GM23338 (cell line): Measurements from ENCODE around the gene SOX12. TPM values are rescaled to one million over a fixed set of nuclear protein-coding genes. Genes with fewer than 3 reads are reported as not detected.
A peak's percentile ranks its signal among the peaks of the same experiment; 100 is the strongest.

Experiments
- ATAC-seq: fragments of 200-7000 bp; cut with Tn5 transposase; 3 replicates; pipeline ENCODE4 v1.9.1; 2020
- DNase-seq: peaks from one replicate; pipeline ENCODE4 v3.0.0-alpha.2; 2015; ENCODE audit warnings: low spot score
- H2AFZ ChIP-seq: fragments of 200-600 bp; sonication (generic); 2 replicates; pipeline ENCODE4 v1.8.0; 2016; ENCODE audit warnings: antibody characterized with exemption, mild to moderate bottlenecking, moderate library complexity
- H3F3A ChIP-seq: fragments of 200-600 bp; sonication (generic); replicated peaks from 2 replicates; pipeline ENCODE4 v1.8.0; 2017; ENCODE audit warnings: antibody characterized with exemption, mixed run types, low read depth
- H3K27ac ChIP-seq: fragments of 200-600 bp; sonication (generic); 2 replicates; pipeline ENCODE4 v1.6.1; 2016; ENCODE audit warnings: low read depth
- H3K27me3 ChIP-seq: fragments of 200-600 bp; sonication (generic); 2 replicates; pipeline ENCODE4 v1.8.0; 2016; ENCODE audit warnings: mild to moderate bottlenecking, mixed run types, moderate library complexity; ENCODE audit not compliant: insufficient read depth
- H3K36me3 ChIP-seq: fragments of 200-600 bp; sonication (generic); 2 replicates; pipeline ENCODE4 v1.8.0; 2016; ENCODE audit warnings: mild to moderate bottlenecking; ENCODE audit not compliant: insufficient read depth
- H3K4me1 ChIP-seq: fragments of 200-600 bp; sonication (generic); 2 replicates; pipeline ENCODE4 v1.8.0; 2016; ENCODE audit warnings: mild to moderate bottlenecking, moderate library complexity; ENCODE audit not compliant: insufficient read depth
- H3K4me2 ChIP-seq: fragments of 200-600 bp; sonication (generic); 2 replicates; pipeline ENCODE4 v1.7.1; 2017; ENCODE audit warnings: mixed run types
- H3K4me3 ChIP-seq: fragments of 200-600 bp; sonication (generic); 2 replicates; pipeline ENCODE4 v1.6.1; 2016; ENCODE audit warnings: mixed run types
- H3K79me2 ChIP-seq: fragments of 200-600 bp; sonication (generic); replicated peaks from 2 replicates; pipeline ENCODE4 v1.8.0; 2017; ENCODE audit warnings: mild to moderate bottlenecking; ENCODE audit not compliant: insufficient read depth
- H3K9me2 ChIP-seq: fragments of 200-600 bp; sonication (generic); 2 replicates; pipeline ENCODE4 v1.8.0; 2017; ENCODE audit not compliant: insufficient read depth
- H4K20me1 ChIP-seq: fragments of 200-600 bp; sonication (generic); replicated peaks from 2 replicates; pipeline ENCODE4 v1.8.0; 2017; ENCODE audit warnings: mild to moderate bottlenecking; ENCODE audit not compliant: insufficient read depth
- H3K27ac Mint-ChIP-seq: 2 replicates; pipeline ENCODE4 v1.8.0; 2020; ENCODE audit warnings: inconsistent platforms, mild to moderate bottlenecking, moderate library complexity, mixed read lengths
- H3K27me3 Mint-ChIP-seq: 3 replicates; pipeline ENCODE4 v1.8.0; 2022; ENCODE audit warnings: low read depth, mild to moderate bottlenecking, moderate library complexity, mixed read lengths, inconsistent platforms; ENCODE audit not compliant: insufficient read depth, poor library complexity
- H3K36me3 Mint-ChIP-seq: 3 replicates; pipeline ENCODE4 v1.8.0; 2021; ENCODE audit warnings: low read depth, mild to moderate bottlenecking, inconsistent platforms, moderate library complexity, mixed read lengths
- H3K4me1 Mint-ChIP-seq: 3 replicates; pipeline ENCODE4 v1.8.0; 2020; ENCODE audit warnings: mild to moderate bottlenecking, inconsistent platforms, mixed read lengths
- H3K4me3 Mint-ChIP-seq: 3 replicates; pipeline ENCODE4 v1.8.0; 2021; ENCODE audit warnings: moderate library complexity, mild to moderate bottlenecking, inconsistent platforms, mixed read lengths
- H3K9me3 Mint-ChIP-seq: 3 replicates; pipeline ENCODE4 v1.8.0; 2020; ENCODE audit warnings: moderate library complexity, mild to moderate bottlenecking, inconsistent platforms, mixed read lengths
- CREB1 ChIP-seq: fragments of 250-450 bp; sonication (Bioruptor Pico); IDR thresholded peaks from 2 replicates; pipeline ENCODE4 v1.5.0; 2020; ENCODE audit warnings: low read depth, mild to moderate bottlenecking, moderate library complexity
- EZH2 ChIP-seq: fragments of 200-600 bp; sonication (generic); IDR thresholded peaks from one replicate; pipeline ENCODE4 v1.8.0; 2017; ENCODE audit warnings: antibody characterized with exemption, mild to moderate bottlenecking, low read depth; ENCODE audit not compliant: unreplicated experiment
- EZH2phosphoT487 ChIP-seq: fragments of 200-600 bp; sonication (generic); IDR thresholded peaks from one replicate; pipeline ENCODE4 v1.8.1; 2018; ENCODE audit warnings: antibody characterized with exemption; ENCODE audit not compliant: unreplicated experiment
- JUNB ChIP-seq: IDR thresholded peaks from one replicate; pipeline ENCODE4 v1.6.1; 2016; ENCODE audit warnings: antibody characterized with exemption; ENCODE audit not compliant: unreplicated experiment
- NANOG ChIP-seq: IDR thresholded peaks from 2 replicates; pipeline ENCODE4 v1.6.1; 2016; ENCODE audit warnings: antibody characterized with exemption, borderline replicate concordance
- POLR2AphosphoS5 ChIP-seq: IDR thresholded peaks from 2 replicates; pipeline ENCODE4 v1.6.1; 2016; ENCODE audit warnings: antibody characterized with exemption, low read depth
- STAT1 ChIP-seq: IDR thresholded peaks from one replicate; pipeline ENCODE4 v1.6.1; 2016; ENCODE audit warnings: antibody characterized with exemption; ENCODE audit not compliant: unreplicated experiment
- ZNF114 ChIP-seq: fragments of 250-450 bp; sonication (Bioruptor Pico); IDR thresholded peaks from 2 replicates; pipeline ENCODE4 v1.5.0; 2020; ENCODE audit warnings: mild to moderate bottlenecking, moderate library complexity
- ZNF331 ChIP-seq: fragments of 250-450 bp; sonication (Bioruptor Pico); IDR thresholded peaks from 2 replicates; pipeline ENCODE4 v1.5.0; 2020; ENCODE audit warnings: low read depth, mild to moderate bottlenecking, moderate library complexity
- polyA plus RNA-seq: library from polyadenylated mRNA; unstranded; fragments of >200 nt; fragmentation: Nextera tagmentation; extraction: Ambion mirVana; gene quantifications from 2 replicates; pipeline ENCODE4 v1.2.1, GENCODE V29; 2016
- total RNA-seq: library from RNA; depleted of rRNA; stranded (reverse); fragments of >200 nt; shearing (Covaris generic); gene quantifications from 2 replicates; pipeline ENCODE4 v1.2.3, GENCODE V29; 2014
- TF ChIP-seq, protein P1 (sequence below): fragments of 250-450 bp; sonication (Bioruptor Pico); IDR thresholded peaks from 2 replicates; pipeline ENCODE4 v1.5.0; 2020; ENCODE audit warnings: mild to moderate bottlenecking, moderate library complexity
- TF ChIP-seq, protein P2 (sequence below): IDR thresholded peaks from 2 replicates; pipeline ENCODE4 v1.6.1; 2016; ENCODE audit warnings: antibody characterized with exemption
- TF ChIP-seq, protein P3 (sequence below), 2 experiments: fragments of 200-600 bp in 1 of 2; sonication (generic) in 1 of 2; conservative IDR thresholded peaks; 2 replicates each; pipeline versions ENCODE4 v1.5.1 to v1.6.1; 2016 to 2017; ENCODE audit warnings: antibody characterized with exemption in 2 of 2, low read depth in 2 of 2, mild to moderate bottlenecking in 2 of 2, moderate library complexity in 1 of 2
- TF ChIP-seq, protein P4 (sequence below): IDR thresholded peaks from one replicate; pipeline ENCODE4 v1.6.1; 2018; ENCODE audit warnings: antibody characterized with exemption; ENCODE audit not compliant: unreplicated experiment

Gene SOX12
- total and polyA plus RNA-seq, 2 experiments from 2014 or later = 14.1 to 32.0 TPM

DNA sequence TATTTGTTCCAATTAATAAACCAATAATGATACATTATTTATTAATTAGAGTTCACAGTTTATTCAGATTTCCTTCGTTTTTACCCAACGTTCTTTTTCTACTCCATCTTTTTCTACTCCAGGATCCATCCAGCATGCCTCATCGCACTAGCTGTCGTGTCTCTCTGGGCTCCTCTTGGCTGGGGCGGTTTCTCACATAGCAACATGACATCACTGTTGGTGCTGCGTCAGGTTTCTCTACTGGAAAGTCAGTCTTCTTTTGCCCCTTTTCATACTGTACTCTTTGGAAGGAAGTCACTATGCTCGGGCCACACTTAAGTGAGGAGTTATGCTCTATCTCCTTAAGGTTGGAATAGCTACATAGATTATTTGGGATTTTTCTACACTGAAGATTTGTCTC, 13.7 kb upstream of the SOX12 start:
- Mint-ChIP-seq H3K4me1 (peaks cover 24% of the 10 kb centered on the region), H3K27ac (peak overlapping the region; percentile 40; the same call in 1 of the 2 replicates), H3K9me3 (no peaks in the 10 kb centered on the region; the same call in 2 of the 3 replicates), H3K36me3 (no peaks in the 10 kb centered on the region; the same call in 2 of the 3 replicates), H3K27me3 (peaks cover 4% of the 10 kb centered on the region), H3K4me3 (no peak overlapping the region)
- no peaks in the 10 kb centered on the region for H3K36me3 ChIP-seq
- H2AFZ ChIP-seq = no peak overlapping the region
- no peaks in the 10 kb centered on the region for H3K9me2 ChIP-seq
- DNase-seq (no peak), ATAC-seq (no peak)
- TF ChIP-seq CREB1 (CRISPR knock-in tag) = no peak
- no peak for TF ChIP-seq JUNB
- TF ChIP-seq, protein P1, sequence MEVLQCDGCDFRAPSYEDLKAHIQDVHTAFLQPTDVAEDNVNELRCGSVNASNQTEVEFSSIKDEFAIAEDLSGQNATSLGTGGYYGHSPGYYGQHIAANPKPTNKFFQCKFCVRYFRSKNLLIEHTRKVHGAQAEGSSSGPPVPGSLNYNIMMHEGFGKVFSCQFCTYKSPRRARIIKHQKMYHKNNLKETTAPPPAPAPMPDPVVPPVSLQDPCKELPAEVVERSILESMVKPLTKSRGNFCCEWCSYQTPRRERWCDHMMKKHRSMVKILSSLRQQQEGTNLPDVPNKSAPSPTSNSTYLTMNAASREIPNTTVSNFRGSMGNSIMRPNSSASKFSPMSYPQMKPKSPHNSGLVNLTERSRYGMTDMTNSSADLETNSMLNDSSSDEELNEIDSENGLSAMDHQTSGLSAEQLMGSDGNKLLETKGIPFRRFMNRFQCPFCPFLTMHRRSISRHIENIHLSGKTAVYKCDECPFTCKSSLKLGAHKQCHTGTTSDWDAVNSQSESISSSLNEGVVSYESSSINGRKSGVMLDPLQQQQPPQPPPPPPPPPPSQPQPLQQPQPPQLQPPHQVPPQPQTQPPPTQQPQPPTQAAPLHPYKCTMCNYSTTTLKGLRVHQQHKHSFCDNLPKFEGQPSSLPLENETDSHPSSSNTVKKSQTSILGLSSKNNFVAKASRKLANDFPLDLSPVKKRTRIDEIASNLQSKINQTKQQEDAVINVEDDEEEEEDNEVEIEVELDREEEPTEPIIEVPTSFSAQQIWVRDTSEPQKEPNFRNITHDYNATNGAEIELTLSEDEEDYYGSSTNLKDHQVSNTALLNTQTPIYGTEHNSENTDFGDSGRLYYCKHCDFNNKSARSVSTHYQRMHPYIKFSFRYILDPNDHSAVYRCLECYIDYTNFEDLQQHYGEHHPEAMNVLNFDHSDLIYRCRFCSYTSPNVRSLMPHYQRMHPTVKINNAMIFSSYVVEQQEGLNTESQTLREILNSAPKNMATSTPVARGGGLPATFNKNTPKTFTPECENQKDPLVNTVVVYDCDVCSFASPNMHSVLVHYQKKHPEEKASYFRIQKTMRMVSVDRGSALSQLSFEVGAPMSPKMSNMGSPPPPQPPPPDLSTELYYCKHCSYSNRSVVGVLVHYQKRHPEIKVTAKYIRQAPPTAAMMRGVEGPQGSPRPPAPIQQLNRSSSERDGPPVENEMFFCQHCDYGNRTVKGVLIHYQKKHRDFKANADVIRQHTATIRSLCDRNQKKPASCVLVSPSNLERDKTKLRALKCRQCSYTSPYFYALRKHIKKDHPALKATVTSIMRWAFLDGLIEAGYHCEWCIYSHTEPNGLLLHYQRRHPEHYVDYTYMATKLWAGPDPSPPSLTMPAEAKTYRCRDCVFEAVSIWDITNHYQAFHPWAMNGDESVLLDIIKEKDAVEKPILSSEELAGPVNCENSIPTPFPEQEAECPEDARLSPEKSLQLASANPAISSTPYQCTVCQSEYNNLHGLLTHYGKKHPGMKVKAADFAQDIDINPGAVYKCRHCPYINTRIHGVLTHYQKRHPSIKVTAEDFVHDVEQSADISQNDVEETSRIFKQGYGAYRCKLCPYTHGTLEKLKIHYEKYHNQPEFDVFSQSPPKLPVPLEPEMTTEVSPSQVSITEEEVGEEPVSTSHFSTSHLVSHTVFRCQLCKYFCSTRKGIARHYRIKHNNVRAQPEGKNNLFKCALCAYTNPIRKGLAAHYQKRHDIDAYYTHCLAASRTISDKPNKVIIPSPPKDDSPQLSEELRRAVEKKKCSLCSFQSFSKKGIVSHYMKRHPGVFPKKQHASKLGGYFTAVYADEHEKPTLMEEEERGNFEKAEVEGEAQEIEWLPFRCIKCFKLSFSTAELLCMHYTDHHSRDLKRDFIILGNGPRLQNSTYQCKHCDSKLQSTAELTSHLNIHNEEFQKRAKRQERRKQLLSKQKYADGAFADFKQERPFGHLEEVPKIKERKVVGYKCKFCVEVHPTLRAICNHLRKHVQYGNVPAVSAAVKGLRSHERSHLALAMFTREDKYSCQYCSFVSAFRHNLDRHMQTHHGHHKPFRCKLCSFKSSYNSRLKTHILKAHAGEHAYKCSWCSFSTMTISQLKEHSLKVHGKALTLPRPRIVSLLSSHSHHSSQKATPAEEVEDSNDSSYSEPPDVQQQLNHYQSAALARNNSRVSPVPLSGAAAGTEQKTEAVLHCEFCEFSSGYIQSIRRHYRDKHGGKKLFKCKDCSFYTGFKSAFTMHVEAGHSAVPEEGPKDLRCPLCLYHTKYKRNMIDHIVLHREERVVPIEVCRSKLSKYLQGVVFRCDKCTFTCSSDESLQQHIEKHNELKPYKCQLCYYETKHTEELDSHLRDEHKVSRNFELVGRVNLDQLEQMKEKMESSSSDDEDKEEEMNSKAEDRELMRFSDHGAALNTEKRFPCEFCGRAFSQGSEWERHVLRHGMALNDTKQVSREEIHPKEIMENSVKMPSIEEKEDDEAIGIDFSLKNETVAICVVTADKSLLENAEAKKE = no peak
- TF ChIP-seq, protein P2, sequence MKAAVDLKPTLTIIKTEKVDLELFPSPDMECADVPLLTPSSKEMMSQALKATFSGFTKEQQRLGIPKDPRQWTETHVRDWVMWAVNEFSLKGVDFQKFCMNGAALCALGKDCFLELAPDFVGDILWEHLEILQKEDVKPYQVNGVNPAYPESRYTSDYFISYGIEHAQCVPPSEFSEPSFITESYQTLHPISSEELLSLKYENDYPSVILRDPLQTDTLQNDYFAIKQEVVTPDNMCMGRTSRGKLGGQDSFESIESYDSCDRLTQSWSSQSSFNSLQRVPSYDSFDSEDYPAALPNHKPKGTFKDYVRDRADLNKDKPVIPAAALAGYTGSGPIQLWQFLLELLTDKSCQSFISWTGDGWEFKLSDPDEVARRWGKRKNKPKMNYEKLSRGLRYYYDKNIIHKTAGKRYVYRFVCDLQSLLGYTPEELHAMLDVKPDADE = no peak
- no peak for TF ChIP-seq POLR2AphosphoS5
- no peak for TF ChIP-seq ZNF114 (CRISPR knock-in tag)
- no peak for TF ChIP-seq EZH2phosphoT487
- TF ChIP-seq, protein P3, sequence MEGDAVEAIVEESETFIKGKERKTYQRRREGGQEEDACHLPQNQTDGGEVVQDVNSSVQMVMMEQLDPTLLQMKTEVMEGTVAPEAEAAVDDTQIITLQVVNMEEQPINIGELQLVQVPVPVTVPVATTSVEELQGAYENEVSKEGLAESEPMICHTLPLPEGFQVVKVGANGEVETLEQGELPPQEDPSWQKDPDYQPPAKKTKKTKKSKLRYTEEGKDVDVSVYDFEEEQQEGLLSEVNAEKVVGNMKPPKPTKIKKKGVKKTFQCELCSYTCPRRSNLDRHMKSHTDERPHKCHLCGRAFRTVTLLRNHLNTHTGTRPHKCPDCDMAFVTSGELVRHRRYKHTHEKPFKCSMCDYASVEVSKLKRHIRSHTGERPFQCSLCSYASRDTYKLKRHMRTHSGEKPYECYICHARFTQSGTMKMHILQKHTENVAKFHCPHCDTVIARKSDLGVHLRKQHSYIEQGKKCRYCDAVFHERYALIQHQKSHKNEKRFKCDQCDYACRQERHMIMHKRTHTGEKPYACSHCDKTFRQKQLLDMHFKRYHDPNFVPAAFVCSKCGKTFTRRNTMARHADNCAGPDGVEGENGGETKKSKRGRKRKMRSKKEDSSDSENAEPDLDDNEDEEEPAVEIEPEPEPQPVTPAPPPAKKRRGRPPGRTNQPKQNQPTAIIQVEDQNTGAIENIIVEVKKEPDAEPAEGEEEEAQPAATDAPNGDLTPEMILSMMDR (conservative IDR thresholded peaks at IDR 0.05; ENCODE audit: low read depth in 2 of 2) = no peak
- TF ChIP-seq, protein P4, sequence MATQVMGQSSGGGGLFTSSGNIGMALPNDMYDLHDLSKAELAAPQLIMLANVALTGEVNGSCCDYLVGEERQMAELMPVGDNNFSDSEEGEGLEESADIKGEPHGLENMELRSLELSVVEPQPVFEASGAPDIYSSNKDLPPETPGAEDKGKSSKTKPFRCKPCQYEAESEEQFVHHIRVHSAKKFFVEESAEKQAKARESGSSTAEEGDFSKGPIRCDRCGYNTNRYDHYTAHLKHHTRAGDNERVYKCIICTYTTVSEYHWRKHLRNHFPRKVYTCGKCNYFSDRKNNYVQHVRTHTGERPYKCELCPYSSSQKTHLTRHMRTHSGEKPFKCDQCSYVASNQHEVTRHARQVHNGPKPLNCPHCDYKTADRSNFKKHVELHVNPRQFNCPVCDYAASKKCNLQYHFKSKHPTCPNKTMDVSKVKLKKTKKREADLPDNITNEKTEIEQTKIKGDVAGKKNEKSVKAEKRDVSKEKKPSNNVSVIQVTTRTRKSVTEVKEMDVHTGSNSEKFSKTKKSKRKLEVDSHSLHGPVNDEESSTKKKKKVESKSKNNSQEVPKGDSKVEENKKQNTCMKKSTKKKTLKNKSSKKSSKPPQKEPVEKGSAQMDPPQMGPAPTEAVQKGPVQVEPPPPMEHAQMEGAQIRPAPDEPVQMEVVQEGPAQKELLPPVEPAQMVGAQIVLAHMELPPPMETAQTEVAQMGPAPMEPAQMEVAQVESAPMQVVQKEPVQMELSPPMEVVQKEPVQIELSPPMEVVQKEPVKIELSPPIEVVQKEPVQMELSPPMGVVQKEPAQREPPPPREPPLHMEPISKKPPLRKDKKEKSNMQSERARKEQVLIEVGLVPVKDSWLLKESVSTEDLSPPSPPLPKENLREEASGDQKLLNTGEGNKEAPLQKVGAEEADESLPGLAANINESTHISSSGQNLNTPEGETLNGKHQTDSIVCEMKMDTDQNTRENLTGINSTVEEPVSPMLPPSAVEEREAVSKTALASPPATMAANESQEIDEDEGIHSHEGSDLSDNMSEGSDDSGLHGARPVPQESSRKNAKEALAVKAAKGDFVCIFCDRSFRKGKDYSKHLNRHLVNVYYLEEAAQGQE = no peak
- no peak for TF ChIP-seq STAT1
- no peak for TF ChIP-seq ZNF331
- TF ChIP-seq NANOG = no peak
- no peak for TF ChIP-seq EZH2
- H3K79me2 ChIP-seq = no peaks in the 10 kb centered on the region
- peaks cover 19% of the 10 kb centered on the region for H3K4me1 ChIP-seq
- H3K27ac ChIP-seq = no peak overlapping the region
- H3K4me3 ChIP-seq = no peak overlapping the region
- peaks cover 8% of the 10 kb centered on the region for H3F3A ChIP-seq
- no peaks in the 10 kb centered on the region for H3K27me3 ChIP-seq
- no peaks in the 10 kb centered on the region for H4K20me1 ChIP-seq
- no peak overlapping the region for H3K4me2 ChIP-seq
